Mesenchymal stem cell (in vitro differentiated cells and primary cell): ENCODE data around the gene FEZF2.

Experiments used
- DNase-seq: peaks from one replicate; pipeline ENCODE4 v3.0.0-alpha.2; 2013
- H2AFZ ChIP-seq: one replicate; pipeline ENCODE4 v1.6.1; 2013; ENCODE audit warnings: low read depth, mild to moderate bottlenecking, control low read depth, inconsistent platforms, low read length, moderate library complexity
- H2AK5ac ChIP-seq: 2 replicates; pipeline ENCODE4 v1.6.1; 2013; ENCODE audit warnings: low read length, moderate library complexity, mild to moderate bottlenecking, inconsistent platforms; ENCODE audit not compliant: severe bottlenecking
- H2BK120ac ChIP-seq: one replicate; pipeline ENCODE4 v1.6.1; 2013; ENCODE audit warnings: low read depth, mild to moderate bottlenecking, inconsistent platforms, low read length, moderate library complexity
- H2BK12ac ChIP-seq, 2 experiments: one replicate each; pipeline ENCODE4 v1.6.1; 2013; ENCODE audit warnings: inconsistent platforms in 2 of 2, low read length in 2 of 2, mild to moderate bottlenecking in 2 of 2, moderate library complexity in 2 of 2, control low read depth in 1 of 2
- H2BK15ac ChIP-seq: one replicate; pipeline ENCODE4 v1.6.1; 2013; ENCODE audit warnings: mild to moderate bottlenecking, low read depth, inconsistent platforms; ENCODE audit not compliant: poor library complexity, severe bottlenecking
- H2BK5ac ChIP-seq: 2 replicates; pipeline ENCODE4 v1.6.1; 2013; ENCODE audit warnings: low read depth, mild to moderate bottlenecking, low read length, control low read depth, inconsistent platforms; ENCODE audit not compliant: poor library complexity, severe bottlenecking
- H3K14ac ChIP-seq, 2 experiments: one replicate each; pipeline ENCODE4 v1.6.1; 2013; ENCODE audit warnings: inconsistent platforms in 2 of 2, low read length in 2 of 2, control low read depth in 1 of 2, mild to moderate bottlenecking in 1 of 2, moderate library complexity in 1 of 2
- H3K18ac ChIP-seq, 2 experiments: one replicate each; pipeline ENCODE4 v1.6.1; 2013; ENCODE audit warnings: inconsistent platforms in 2 of 2, low read length in 2 of 2, control low read depth in 1 of 2, low read depth in 1 of 2, mild to moderate bottlenecking in 1 of 2
- H3K23ac ChIP-seq, 2 experiments: one replicate each; pipeline ENCODE4 v1.6.1; 2013; ENCODE audit warnings: inconsistent platforms in 2 of 2, low read length in 2 of 2, mild to moderate bottlenecking in 2 of 2, moderate library complexity in 2 of 2, control low read depth in 1 of 2
- H3K27ac ChIP-seq: 2 replicates; pipeline ENCODE4 v1.5.1; 2013; ENCODE audit warnings: mild to moderate bottlenecking, moderate library complexity, low read length, control low read depth, inconsistent platforms; ENCODE audit not compliant: poor library complexity, severe bottlenecking
- H3K27me3 ChIP-seq, 2 experiments: 2 replicates each; pipeline versions ENCODE4 v1.6.1 to v1.7.0; 2013; ENCODE audit warnings: low read length in 2 of 2, mild to moderate bottlenecking in 2 of 2, moderate library complexity in 2 of 2, control low read depth in 1 of 2, inconsistent platforms in 1 of 2; ENCODE audit not compliant: control insufficient read depth in 1 of 2, insufficient read depth in 1 of 2
- H3K36me3 ChIP-seq, 2 experiments: 2 replicates each; pipeline versions ENCODE4 v1.6.1 to v1.7.0; 2013; ENCODE audit warnings: low read length in 2 of 2, control low read depth in 1 of 2, inconsistent platforms in 1 of 2, low read depth in 1 of 2, mild to moderate bottlenecking in 1 of 2; ENCODE audit not compliant: insufficient read depth in 2 of 2, control insufficient read depth in 1 of 2
- H3K4ac ChIP-seq, 2 experiments: one replicate each; pipeline ENCODE4 v1.6.1; 2013; ENCODE audit warnings: inconsistent platforms in 2 of 2, low read length in 2 of 2, mild to moderate bottlenecking in 2 of 2, moderate library complexity in 2 of 2, control low read depth in 1 of 2, low read depth in 1 of 2
- H3K4me1 ChIP-seq: 2 replicates; pipeline ENCODE4 v1.6.1; 2013; ENCODE audit warnings: low read depth, low read length, control low read depth; ENCODE audit not compliant: control insufficient read depth, insufficient read depth
- H3K4me2 ChIP-seq: 2 replicates; pipeline ENCODE4 v1.6.1; 2013; ENCODE audit warnings: low read length, mild to moderate bottlenecking, inconsistent platforms; ENCODE audit not compliant: poor library complexity, severe bottlenecking
- H3K4me3 ChIP-seq, 2 experiments: 2 replicates each; pipeline versions ENCODE4 v1.5.1 to v1.7.0; 2013; ENCODE audit warnings: low read length in 2 of 2, mild to moderate bottlenecking in 2 of 2, control low read depth in 1 of 2, low read depth in 1 of 2; ENCODE audit not compliant: insufficient read depth in 1 of 2
- H3K79me1 ChIP-seq: replicated peaks from 2 replicates; pipeline ENCODE4 v1.6.1; 2013; ENCODE audit warnings: mild to moderate bottlenecking, control low read depth, low read length, inconsistent platforms; ENCODE audit not compliant: poor library complexity, severe bottlenecking
- H3K9ac ChIP-seq: 2 replicates; pipeline ENCODE4 v1.7.0; 2013; ENCODE audit warnings: mild to moderate bottlenecking, low read length, moderate library complexity
- H3K9me3 ChIP-seq: 2 replicates; pipeline ENCODE4 v1.7.0; 2013; ENCODE audit warnings: mild to moderate bottlenecking, low read length; ENCODE audit not compliant: control insufficient read depth
- H4K8ac ChIP-seq: one replicate; pipeline ENCODE4 v1.6.1; 2013; ENCODE audit warnings: inconsistent platforms, mild to moderate bottlenecking, low read length, moderate library complexity
- H4K91ac ChIP-seq: one replicate; pipeline ENCODE4 v1.6.1; 2013; ENCODE audit warnings: mild to moderate bottlenecking, low read length, inconsistent platforms
- WGBS: methylation state at CpG from one replicate; pipeline ENCODE4 v1.1.7; 2013; ENCODE audit warnings: mixed read lengths; 5-methylcytosine and 5-hydroxymethylcytosine counted together

The FEZF2 gene

GRCh38 chr3:62365391-62366125 is 7.8 kb downstream of the FEZF2 start:
- H4K8ac ChIP-seq = no peak overlapping the region
- H2BK12ac ChIP-seq = no peak overlapping the region
- peaks cover 3% of the 10 kb centered on the region for H3K9me3 ChIP-seq
- no peak overlapping the region for H3K23ac ChIP-seq
- H3K36me3 ChIP-seq = no peaks in the 10 kb centered on the region
- H3K4ac ChIP-seq = no peak overlapping the region
- no peak overlapping the region for H2BK120ac ChIP-seq
- 6% methylated on average over 15 of the region's 16 CpGs for WGBS
- H3K14ac ChIP-seq = no peak overlapping the region
- DNase-seq = no peak
- no peak overlapping the region for H2BK15ac ChIP-seq
- H3K4me2 ChIP-seq = no peak overlapping the region
- H3K9ac ChIP-seq = no peak overlapping the region
- H2AFZ ChIP-seq = no peak overlapping the region
- H2AK5ac ChIP-seq = no peak overlapping the region
- no peak overlapping the region for H3K4me3 ChIP-seq
- H3K27me3 ChIP-seq = peaks cover 72 to 83% of the 10 kb centered on the region in 2 experiments
- no peak overlapping the region for H2BK5ac ChIP-seq
- H4K91ac ChIP-seq = no peak overlapping the region
- no peak overlapping the region for H3K18ac ChIP-seq
- peaks cover 12% of the 10 kb centered on the region for H3K4me1 ChIP-seq
- no peak overlapping the region for H3K27ac ChIP-seq
- no peaks in the 10 kb centered on the region for H3K79me1 ChIP-seq

- Histone ChIP-seq H2AFZ (no peak overlapping the region), H3K4me1 (peaks cover 7% of the 10 kb centered on the region), H3K18ac (no peak overlapping the region), H3K36me3 (no peaks in the 10 kb centered on the region), H3K4ac (no peak overlapping the region), H3K14ac (no peak overlapping the region), H3K4me2 (no peak overlapping the region), H3K79me1 (no peaks in the 10 kb centered on the region), H2BK120ac (no peak overlapping the region), H3K27me3 (peaks cover 65 to 76% of the 10 kb centered on the region in 2 experiments), H4K91ac (no peak overlapping the region), H3K9me3 (peaks cover 3% of the 10 kb centered on the region), H3K23ac (no peak overlapping the region), H2BK12ac (no peak overlapping the region), H4K8ac (no peak overlapping the region), H2AK5ac (no peak overlapping the region), H3K9ac (no peak overlapping the region), H3K4me3 (no peak overlapping the region), H3K27ac (no peak overlapping the region), H2BK15ac (no peak overlapping the region), H2BK5ac (no peak overlapping the region)
- DNase-seq = no peak
Measured at GRCh38 chr3:62364191-62364590, 9.2 kb downstream of the FEZF2 start.

GRCh38 chr3:62363275-62363674 is 10.1 kb downstream of the FEZF2 start:
- H2BK120ac ChIP-seq = no peak overlapping the region
- H3K27ac ChIP-seq = no peak overlapping the region
- peaks cover 3% of the 10 kb centered on the region for H3K9me3 ChIP-seq
- H3K36me3 ChIP-seq = no peaks in the 10 kb centered on the region
- peaks cover 60 to 70% of the 10 kb centered on the region in 2 experiments for H3K27me3 ChIP-seq
- H3K4me1 ChIP-seq = no peaks in the 10 kb centered on the region
- no peak for DNase-seq
- H3K79me1 ChIP-seq = no peaks in the 10 kb centered on the region
- no peak overlapping the region for H2BK5ac ChIP-seq
- H3K18ac ChIP-seq = no peak overlapping the region
- H3K4me2 ChIP-seq = no peak overlapping the region
- no peak overlapping the region for H2AK5ac ChIP-seq
- H2AFZ ChIP-seq = no peak overlapping the region
- no peak overlapping the region for H4K91ac ChIP-seq
- no peak overlapping the region for H3K23ac ChIP-seq
- no peak overlapping the region for H3K14ac ChIP-seq
- no peak overlapping the region for H2BK15ac ChIP-seq
- H4K8ac ChIP-seq = no peak overlapping the region
- H2BK12ac ChIP-seq = no peak overlapping the region
- H3K9ac ChIP-seq = no peak overlapping the region
- no peak overlapping the region for H3K4me3 ChIP-seq
- no peak overlapping the region for H3K4ac ChIP-seq
- 79% methylated on average over 4 of the region's 6 CpGs for WGBS

GRCh38 chr3:62361824-62362223 is 11.5 kb downstream of the FEZF2 start:
- Histone ChIP-seq H2BK5ac (no peak overlapping the region), H3K9ac (no peak overlapping the region), H3K4ac (no peak overlapping the region), H3K4me2 (no peak overlapping the region), H3K27me3 (peaks cover 53 to 59% of the 10 kb centered on the region in 2 experiments), H4K91ac (no peak overlapping the region), H2BK120ac (no peak overlapping the region), H3K4me3 (no peak overlapping the region), H4K8ac (no peak overlapping the region), H3K23ac (no peak overlapping the region), H2BK12ac (no peak overlapping the region), H3K27ac (no peak overlapping the region), H3K18ac (no peak overlapping the region), H3K79me1 (no peaks in the 10 kb centered on the region), H2AFZ (no peak overlapping the region), H3K9me3 (peaks cover 3% of the 10 kb centered on the region), H3K14ac (no peak overlapping the region), H3K36me3 (no peaks in the 10 kb centered on the region), H2BK15ac (no peak overlapping the region), H2AK5ac (no peak overlapping the region), H3K4me1 (no peaks in the 10 kb centered on the region)
- WGBS = no CpG with 5 or more reads among the region's 3 CpGs
- DNase-seq = no peak
